HepG2 (cell line): Measurements from ENCODE around the gene RCC2. TPM values are rescaled to one million over a fixed set of nuclear protein-coding genes. Genes with fewer than 3 reads are reported as not detected.

Experiments used
- ATAC-seq: fragments of 200-7000 bp; cut with Tn5 transposase; 3 replicates; pipeline ENCODE4 v1.9.1; 2020; ENCODE audit warnings: mild to moderate bottlenecking, moderate library complexity
- BruUV-seq: library from RNA; stranded (reverse); fragments of 400-500 nt; replicated peaks from 2 replicates; lab custom pipeline; 2021; lab: Mats Ljungman, UMichigan
- CTCF ChIA-PET: fragments of 300-600 bp; formaldehyde crosslinking; extraction: SDS; loops from one replicate; lab custom pipeline; 2021; ENCODE audit warnings: low total read pairs, inconsistent platforms, low intra/inter-chr PET ratio; lab: Yijun Ruan, JAX
- POLR2A ChIA-PET: fragments of 350-600 bp; sonication (Branson Sonifier 250); formaldehyde crosslinking; loops from one replicate; lab custom pipeline; 2020; ENCODE audit warnings: antibody characterized with exemption, inconsistent platforms; lab: Yijun Ruan, JAX
- DNase-seq: peaks from one replicate; pipeline ENCODE4 v3.0.0-alpha.2; 2015; ENCODE audit warnings: low spot score
- FAIRE-seq: peaks from 3 replicates; lab custom pipeline; 2011; peaks lifted over from hg19 to GRCh38; lab: Jason Lieb, UNC
- H2AFZ ChIP-seq: one replicate; pipeline ENCODE4 v1.6.1; 2011; ENCODE audit warnings: low read length, inconsistent platforms
- H3K27ac ChIP-seq: fragments of 300-600 bp; 3 replicates; pipeline ENCODE4 v1.8.0; 2011; ENCODE audit warnings: mixed run types, mild to moderate bottlenecking, mixed read lengths, low read length, inconsistent platforms; ENCODE audit not compliant: insufficient read depth; ENCODE audit errors: extremely low read length
- H3K27me3 ChIP-seq, 2 experiments: fragments of 200-600 bp in 1 of 2; 2 replicates in 1 of 2; 3 replicates in 1 of 2; pipeline versions ENCODE4 v1.6.0 to v1.8.0; 2011; ENCODE audit warnings: low read length in 2 of 2, mild to moderate bottlenecking in 2 of 2, moderate library complexity in 2 of 2, inconsistent platforms in 1 of 2; ENCODE audit not compliant: insufficient read depth in 2 of 2, control insufficient read depth in 1 of 2
- H3K36me3 ChIP-seq, 2 experiments: fragments of 200-600 bp in 1 of 2; replicated peaks in 1 of 2; 2 replicates in 1 of 2; 3 replicates in 1 of 2; pipeline versions ENCODE4 v1.5.1 to v1.8.0; 2011; ENCODE audit warnings: low read length in 2 of 2, inconsistent platforms in 1 of 2; ENCODE audit not compliant: insufficient read depth in 2 of 2, control insufficient read depth in 1 of 2
- H3K4me1 ChIP-seq: 2 replicates; pipeline ENCODE4 v1.5.1; 2012; ENCODE audit warnings: low read length, inconsistent platforms; ENCODE audit not compliant: insufficient read depth
- H3K4me2 ChIP-seq: 2 replicates; pipeline ENCODE4 v1.6.0; 2011; ENCODE audit warnings: low read depth, low read length, inconsistent platforms
- H3K4me3 ChIP-seq, 3 experiments: fragments of 200-600 bp in 1 of 3; sonication (generic), shearing (Covaris generic) in 1 of 3; replicated peaks in 1 of 3; 2 replicates each; pipeline ENCODE4 v1.5.1; 2011 to 2016; ENCODE audit warnings: low read length in 3 of 3, inconsistent platforms in 2 of 3, low read depth in 2 of 3, mild to moderate bottlenecking in 2 of 3, control low read depth in 1 of 3, mixed read lengths in 1 of 3; ENCODE audit not compliant: insufficient read depth in 1 of 3
- H3K79me2 ChIP-seq: one replicate; pipeline ENCODE4 v1.6.1; 2011; ENCODE audit warnings: low read length, inconsistent platforms; ENCODE audit not compliant: insufficient read depth
- H3K9ac ChIP-seq: 2 replicates; pipeline ENCODE4 v1.6.0; 2011; ENCODE audit warnings: mild to moderate bottlenecking, low read depth, low read length, inconsistent platforms; ENCODE audit not compliant: insufficient read depth
- H3K9me3 ChIP-seq: 2 replicates; pipeline ENCODE4 v1.5.1; 2012; ENCODE audit warnings: mild to moderate bottlenecking, low read length
- H4K20me1 ChIP-seq: 2 replicates; pipeline ENCODE4 v1.6.0; 2011; ENCODE audit warnings: inconsistent platforms, mild to moderate bottlenecking, low read length, moderate library complexity; ENCODE audit not compliant: insufficient read depth
- CTCF ChIP-seq: sonication (generic); formaldehyde crosslinking; IDR thresholded peaks from 2 replicates; pipeline ENCODE4 v1.5.0; 2020; ENCODE audit warnings: mild to moderate bottlenecking, missing genetic modification reagents, moderate library complexity
- FOXK1 ChIP-seq: sonication (generic); formaldehyde crosslinking; IDR thresholded peaks from 2 replicates; pipeline ENCODE4 v1.4.0; 2020; ENCODE audit warnings: low read depth, missing genetic modification reagents, borderline replicate concordance
- HNRNPK ChIP-seq: fragments of 200-400 bp; formaldehyde crosslinking; IDR thresholded peaks from 2 replicates; pipeline ENCODE4 v1.6.1; 2018; ENCODE audit warnings: low read length, low read depth, moderate library complexity, mild to moderate bottlenecking; ENCODE audit not compliant: poor library complexity, severe bottlenecking
- PPARG ChIP-seq: conservative IDR thresholded peaks from 2 replicates; pipeline ENCODE4 v1.6.1; 2016; ENCODE audit warnings: missing biosample characterization, missing genetic modification reagents
- ZC3H13 ChIP-seq: sonication (generic); formaldehyde crosslinking; IDR thresholded peaks from 2 replicates; pipeline ENCODE4 v1.8.1; 2023; ENCODE audit warnings: mild to moderate bottlenecking, missing genetic modification reagents, moderate library complexity
- ZNF773 ChIP-seq: sonication (generic); formaldehyde crosslinking; IDR thresholded peaks from 2 replicates; pipeline ENCODE4 v1.4.0; 2020; ENCODE audit warnings: missing genetic modification reagents, borderline replicate concordance
- ZSCAN9 ChIP-seq: IDR thresholded peaks from 2 replicates; pipeline ENCODE4 v1.6.1; 2016; ENCODE audit warnings: borderline replicate concordance
- WGBS: methylation state at CpG from one replicate; pipeline ENCODE4 v1.1.6; 2017; ENCODE audit warnings: low lambda C conversion rate; 5-methylcytosine and 5-hydroxymethylcytosine counted together
- in situ Hi-C: cut with HindIII; loops from 2 replicates; pipeline ENCODE4 v1.10.0; 2017; ENCODE audit warnings: low pct_unique_long_range_greater_than_20kb; ENCODE audit not compliant: extremely low pct_ligation_motif_present
- intact Hi-C: fragments of 100-400 bp; cut with micrococcal nuclease; formaldehyde crosslinking; loops from one replicate; pipeline ENCODE4 v1.10.0; 2022; ENCODE audit not compliant: unreplicated experiment
- polyA plus RNA-seq, 8 experiments: library from polyadenylated mRNA; depleted of rRNA in 3 of 8; stranded (reverse) in 7 of 8; unstranded in 1 of 8; fragments of >200 nt; fragmentation: Illumina TruSeq in 4 of 8; extraction: Trizol in 4 of 8; gene quantifications; 2 replicates each; pipeline versions ENCODE4 v1.2.1 to v1.2.3, GENCODE V29; 2011 to 2016; ENCODE audit warnings: low read depth in 4 of 8, missing spikeins in 1 of 8, mixed read lengths in 1 of 8; ENCODE audit not compliant: insufficient read depth in 1 of 8
- total RNA-seq, 5 experiments: library from RNA; depleted of rRNA; stranded (reverse); fragments of >200 nt; fragmentation: Illumina TruSeq; extraction: Trizol; gene quantifications; 2 replicates each; pipeline ENCODE4 v1.2.3, GENCODE V29; 2016; ENCODE audit warnings: low read depth in 1 of 5
- TF ChIP-seq, protein P1 (sequence below): sonication (generic); formaldehyde crosslinking; IDR thresholded peaks from 2 replicates; pipeline ENCODE4 v1.5.1; 2020; ENCODE audit warnings: mild to moderate bottlenecking, missing genetic modification reagents, moderate library complexity
- TF ChIP-seq, protein P2 (sequence below): sonication (generic); formaldehyde crosslinking; IDR thresholded peaks from 2 replicates; pipeline ENCODE4 v1.8.0; 2022; ENCODE audit warnings: missing genetic modification reagents, mild to moderate bottlenecking, moderate library complexity, borderline replicate concordance

The RCC2 gene
- total and polyA plus RNA-seq, 2 of the 13 experiments (the other 11 are each of a cell fraction or from before 2014, with no cell fraction given), result 20.5 to 55.8 TPM

DNA sequence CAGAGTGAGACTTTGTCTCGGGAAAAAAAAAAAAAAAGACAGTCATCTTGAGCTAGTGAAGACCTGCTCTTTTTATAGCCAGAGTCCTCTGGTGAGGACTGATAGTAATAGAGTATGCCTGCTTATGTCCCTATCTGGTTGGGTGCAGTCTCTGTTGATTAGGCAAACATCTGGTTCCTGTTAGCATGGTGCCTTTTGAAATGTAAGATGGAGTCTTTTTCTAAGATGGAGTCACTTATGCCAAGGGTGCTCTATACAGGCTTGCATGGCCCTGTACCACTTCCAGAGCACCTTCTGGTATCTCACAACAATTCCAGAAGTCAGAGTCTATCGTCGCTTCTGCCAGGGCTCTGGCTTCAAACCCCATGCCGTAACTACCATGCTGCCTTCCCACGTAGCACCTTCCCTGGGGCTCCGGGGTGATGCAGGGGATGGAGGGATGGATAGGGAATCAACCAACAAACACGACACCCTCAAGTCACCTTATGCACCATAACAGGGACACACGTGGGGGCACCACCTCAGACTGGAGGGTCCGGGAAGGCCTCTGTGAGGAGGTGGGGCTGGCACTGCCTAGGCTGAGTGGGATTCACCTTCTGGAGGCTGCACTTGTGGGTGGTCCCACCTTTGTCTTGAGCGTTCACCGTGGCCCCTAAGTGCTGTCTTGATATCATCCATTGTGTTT, 79.1 kb downstream of the RCC2 start (continued):
- TF ChIP-seq CTCF (CRISPR knock-in tag) (no peak), ZNF773 (no peak), ZSCAN9 (CRISPR knock-in tag) (no peak), ZC3H13 (no peak), HNRNPK (no peak)
- TF ChIP-seq, all 625 proteins: peak for 0

DNA sequence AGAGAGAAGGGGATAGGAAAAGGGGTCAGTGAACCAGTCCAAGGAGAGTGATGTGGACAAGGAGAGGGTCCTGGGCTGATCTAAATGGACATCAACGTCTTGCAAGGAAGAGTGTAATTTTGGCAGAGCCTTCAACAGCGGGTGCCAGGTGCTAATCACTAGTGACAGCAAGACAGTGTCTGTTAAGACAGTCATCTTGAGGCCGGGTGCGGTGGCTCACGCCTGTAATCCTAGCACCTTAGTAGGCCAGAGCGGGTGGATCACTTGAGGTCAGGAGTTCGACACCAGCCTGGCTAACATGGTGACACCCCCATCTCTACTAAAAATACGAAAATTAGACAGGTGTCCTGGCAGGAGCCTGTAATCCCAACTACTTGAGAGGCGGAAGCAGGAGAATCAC, 79.7 kb downstream of the RCC2 start:
- CTCF ChIA-PET, result no interaction called here
- Histone ChIP-seq H3K9me3 (no peaks in the 10 kb centered on the region), H3K27ac (no peak overlapping the region), H3K79me2 (no peaks in the 10 kb centered on the region), H3K4me1 (no peaks in the 10 kb centered on the region), H4K20me1 (no peaks in the 10 kb centered on the region), H3K4me2 (no peak overlapping the region), H3K9ac (no peak overlapping the region), H3K4me3 (no peak overlapping the region), H3K27me3 (peaks cover 2 to 27% of the 10 kb centered on the region in 2 experiments; a peak in 3 of 5 replicates), H3K36me3 (no peaks in the 10 kb centered on the region), H2AFZ (no peak overlapping the region)
- intact Hi-C loops, result no loop called here
- no TSS peak for BruUV-seq
- POLR2A ChIA-PET, result no interaction called here
- in situ Hi-C loops, result no loop called here
- no peak for FAIRE-seq
- TF ChIP-seq, protein P1, sequence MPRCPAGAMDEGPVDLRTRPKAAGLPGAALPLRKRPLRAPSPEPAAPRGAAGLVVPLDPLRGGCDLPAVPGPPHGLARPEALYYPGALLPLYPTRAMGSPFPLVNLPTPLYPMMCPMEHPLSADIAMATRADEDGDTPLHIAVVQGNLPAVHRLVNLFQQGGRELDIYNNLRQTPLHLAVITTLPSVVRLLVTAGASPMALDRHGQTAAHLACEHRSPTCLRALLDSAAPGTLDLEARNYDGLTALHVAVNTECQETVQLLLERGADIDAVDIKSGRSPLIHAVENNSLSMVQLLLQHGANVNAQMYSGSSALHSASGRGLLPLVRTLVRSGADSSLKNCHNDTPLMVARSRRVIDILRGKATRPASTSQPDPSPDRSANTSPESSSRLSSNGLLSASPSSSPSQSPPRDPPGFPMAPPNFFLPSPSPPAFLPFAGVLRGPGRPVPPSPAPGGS (CRISPR knock-in tag), result no peak
- TF ChIP-seq FOXK1 (CRISPR knock-in tag), result no peak
- TF ChIP-seq, protein P2, sequence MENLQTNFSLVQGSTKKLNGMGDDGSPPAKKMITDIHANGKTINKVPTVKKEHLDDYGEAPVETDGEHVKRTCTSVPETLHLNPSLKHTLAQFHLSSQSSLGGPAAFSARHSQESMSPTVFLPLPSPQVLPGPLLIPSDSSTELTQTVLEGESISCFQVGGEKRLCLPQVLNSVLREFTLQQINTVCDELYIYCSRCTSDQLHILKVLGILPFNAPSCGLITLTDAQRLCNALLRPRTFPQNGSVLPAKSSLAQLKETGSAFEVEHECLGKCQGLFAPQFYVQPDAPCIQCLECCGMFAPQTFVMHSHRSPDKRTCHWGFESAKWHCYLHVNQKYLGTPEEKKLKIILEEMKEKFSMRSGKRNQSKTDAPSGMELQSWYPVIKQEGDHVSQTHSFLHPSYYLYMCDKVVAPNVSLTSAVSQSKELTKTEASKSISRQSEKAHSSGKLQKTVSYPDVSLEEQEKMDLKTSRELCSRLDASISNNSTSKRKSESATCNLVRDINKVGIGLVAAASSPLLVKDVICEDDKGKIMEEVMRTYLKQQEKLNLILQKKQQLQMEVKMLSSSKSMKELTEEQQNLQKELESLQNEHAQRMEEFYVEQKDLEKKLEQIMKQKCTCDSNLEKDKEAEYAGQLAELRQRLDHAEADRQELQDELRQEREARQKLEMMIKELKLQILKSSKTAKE (CRISPR knock-in tag), result no peak
- TF ChIP-seq PPARG (CRISPR knock-in tag), result no peak
- WGBS, result 49% methylated on average over 9 of the region's 9 CpGs
- ATAC-seq, result no peak
- no peak for DNase-seq
